Immature natural killer cell (primary cell): ENCODE data around the gene SPATA19. TPM values are rescaled to one million over a fixed set of nuclear protein-coding genes. Genes with fewer than 3 reads are reported as not detected.

ENCODE experiments used
- DNase-seq, 3 donors: peaks; one replicate each; pipeline ENCODE4 v3.0.0; 2022; ENCODE audit warnings: mixed read lengths in 1 of 3
- H3K27ac Mint-ChIP-seq, 6 donors: one replicate each; pipeline ENCODE4 v1.8.0; 2020; ENCODE audit warnings: mixed read lengths in 6 of 6, mild to moderate bottlenecking in 5 of 6, inconsistent platforms in 4 of 6, moderate library complexity in 3 of 6
- H3K27me3 Mint-ChIP-seq, 3 donors: one replicate each; pipeline ENCODE4 v1.8.0; 2020 to 2021; ENCODE audit warnings: low read depth in 3 of 3, mild to moderate bottlenecking in 3 of 3, mixed read lengths in 3 of 3, moderate library complexity in 3 of 3, inconsistent platforms in 1 of 3
- H3K36me3 Mint-ChIP-seq, 3 donors: one replicate each; pipeline ENCODE4 v1.8.0; 2020; ENCODE audit warnings: mixed read lengths in 3 of 3, inconsistent platforms in 2 of 3, mild to moderate bottlenecking in 2 of 3
- H3K4me1 Mint-ChIP-seq, 2 donors: one replicate each; pipeline ENCODE4 v1.8.0; 2020; ENCODE audit warnings: inconsistent platforms in 2 of 2, mild to moderate bottlenecking in 2 of 2, mixed read lengths in 2 of 2, moderate library complexity in 1 of 2
- H3K4me3 Mint-ChIP-seq, 5 donors: one replicate each; pipeline ENCODE4 v1.8.0; 2020; ENCODE audit warnings: mild to moderate bottlenecking in 5 of 5, mixed read lengths in 5 of 5, inconsistent platforms in 3 of 5, moderate library complexity in 3 of 5
- H3K9me3 Mint-ChIP-seq, 6 donors: one replicate each; pipeline ENCODE4 v1.8.0; 2020; ENCODE audit warnings: mild to moderate bottlenecking in 6 of 6, mixed read lengths in 6 of 6, inconsistent platforms in 4 of 6, moderate library complexity in 3 of 6
- polyA plus RNA-seq, 3 donors: library from polyadenylated mRNA; unstranded; fragments of 300-500 nt; fragmentation: Illumina TruSeq; gene quantifications; one replicate each; pipeline ENCODE4 v1.2.3, GENCODE V29; 2021

The SPATA19 gene
- polyA plus RNA-seq, 3 donors from 2014 or later, result not detected

DNA sequence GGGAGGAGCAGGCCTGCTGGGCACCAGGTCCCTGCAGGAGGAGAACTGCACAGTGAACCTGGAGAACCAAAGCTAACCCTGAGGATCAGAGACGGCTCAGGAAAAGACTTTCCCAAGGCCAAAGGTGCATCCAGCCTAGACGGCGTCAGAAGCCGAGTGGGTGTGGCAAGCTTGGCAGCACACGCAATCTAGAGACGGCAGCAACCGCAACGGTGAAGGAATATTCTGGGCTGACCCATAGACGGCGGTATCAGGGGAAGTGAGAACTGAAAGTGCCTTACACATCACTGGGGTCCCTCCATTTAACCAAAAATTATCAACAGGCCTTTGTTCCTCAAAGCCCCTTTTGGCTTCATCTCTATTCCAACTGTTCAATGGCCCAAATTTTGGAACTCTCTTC lies 26.2 kb downstream of the SPATA19 start:
- Mint-ChIP-seq H3K4me1 (no peaks in the 10 kb centered on the region), H3K36me3 (no peaks in the 10 kb centered on the region), H3K9me3 (no peaks in the 10 kb centered on the region), H3K27me3 (peaks cover 0 to 3% (median 0%) of the 10 kb centered on the region in 3 donors), H3K27ac (no peak overlapping the region), H3K4me3 (no peak overlapping the region)
- no peak for DNase-seq

- peaks cover 0 to 3% (median 3%) of the 10 kb centered on the region in 3 donors for H3K27me3 Mint-ChIP-seq
- no peak overlapping the region for H3K27ac Mint-ChIP-seq
- H3K36me3 Mint-ChIP-seq, result no peaks in the 10 kb centered on the region
- H3K9me3 Mint-ChIP-seq, result no peaks in the 10 kb centered on the region
- no peaks in the 10 kb centered on the region for H3K4me1 Mint-ChIP-seq
- H3K4me3 Mint-ChIP-seq, result no peak overlapping the region
- no peak for DNase-seq
These were observed 27.0 kb downstream of the SPATA19 start for GRCh38 chr11:133818302-133818701.

DNA sequence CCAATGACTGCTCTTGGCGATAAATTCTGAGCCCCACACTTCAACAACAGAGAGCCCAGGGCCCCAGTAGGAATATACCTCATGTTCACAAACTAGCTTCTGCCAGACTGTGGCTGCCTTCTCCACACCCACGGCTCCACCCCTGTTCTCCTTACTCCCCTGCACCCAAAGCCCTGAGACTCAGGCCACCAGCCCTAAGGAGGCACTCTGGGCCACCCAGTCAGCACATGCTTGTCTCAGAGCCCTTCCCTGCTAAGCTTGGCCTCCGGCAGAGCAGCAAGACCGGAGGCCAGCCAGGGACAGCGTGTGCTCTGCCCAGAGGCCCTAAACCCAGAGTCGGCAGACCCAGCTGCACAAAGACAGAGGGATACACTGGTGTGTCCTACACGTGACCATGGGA lies 27.9 kb downstream of the SPATA19 start:
- no peaks in the 10 kb centered on the region for H3K9me3 Mint-ChIP-seq
- DNase-seq, result no peak
- H3K27me3 Mint-ChIP-seq, result peaks cover 2 to 3% (median 3%) of the 10 kb centered on the region in 3 donors
- no peak overlapping the region for H3K4me3 Mint-ChIP-seq
- no peak overlapping the region for H3K27ac Mint-ChIP-seq
- no peaks in the 10 kb centered on the region for H3K4me1 Mint-ChIP-seq
- H3K36me3 Mint-ChIP-seq, result no peaks in the 10 kb centered on the region

- Mint-ChIP-seq H3K27me3 (peaks cover 3% of the 10 kb centered on the region in 3 donors), H3K4me3 (no peak overlapping the region), H3K9me3 (no peaks in the 10 kb centered on the region), H3K4me1 (no peaks in the 10 kb centered on the region), H3K27ac (no peak overlapping the region), H3K36me3 (no peaks in the 10 kb centered on the region)
- DNase-seq, result no peak
These were observed 29.0 kb downstream of the SPATA19 start for GRCh38 chr11:133816146-133816870.

DNA sequence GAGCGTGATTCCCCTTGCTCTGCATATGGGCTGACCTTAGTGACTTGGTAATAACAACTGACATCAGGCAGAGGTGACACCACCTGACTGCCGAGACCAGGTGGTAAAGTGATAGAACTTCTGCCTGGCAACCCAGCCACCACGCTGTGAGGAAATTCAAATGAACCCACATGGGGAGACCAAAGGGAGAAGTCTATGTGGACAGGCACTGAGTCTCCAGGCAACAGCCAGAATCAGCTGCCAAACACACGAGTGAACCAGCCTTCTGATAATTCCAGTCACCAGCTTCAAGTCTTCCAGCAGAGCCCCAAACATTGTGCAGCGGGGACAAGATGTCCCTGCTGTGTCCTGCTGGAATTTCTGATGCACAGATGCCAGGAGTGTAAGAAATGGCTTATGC lies 29.7 kb downstream of the SPATA19 start:
- H3K27me3 Mint-ChIP-seq, result peaks cover 2 to 3% (median 3%) of the 10 kb centered on the region in 3 donors
- no peak for DNase-seq
- H3K36me3 Mint-ChIP-seq, result no peaks in the 10 kb centered on the region
- H3K9me3 Mint-ChIP-seq, result no peaks in the 10 kb centered on the region
- H3K27ac Mint-ChIP-seq, result no peak overlapping the region
- H3K4me3 Mint-ChIP-seq, result no peak overlapping the region
- no peaks in the 10 kb centered on the region for H3K4me1 Mint-ChIP-seq

DNA sequence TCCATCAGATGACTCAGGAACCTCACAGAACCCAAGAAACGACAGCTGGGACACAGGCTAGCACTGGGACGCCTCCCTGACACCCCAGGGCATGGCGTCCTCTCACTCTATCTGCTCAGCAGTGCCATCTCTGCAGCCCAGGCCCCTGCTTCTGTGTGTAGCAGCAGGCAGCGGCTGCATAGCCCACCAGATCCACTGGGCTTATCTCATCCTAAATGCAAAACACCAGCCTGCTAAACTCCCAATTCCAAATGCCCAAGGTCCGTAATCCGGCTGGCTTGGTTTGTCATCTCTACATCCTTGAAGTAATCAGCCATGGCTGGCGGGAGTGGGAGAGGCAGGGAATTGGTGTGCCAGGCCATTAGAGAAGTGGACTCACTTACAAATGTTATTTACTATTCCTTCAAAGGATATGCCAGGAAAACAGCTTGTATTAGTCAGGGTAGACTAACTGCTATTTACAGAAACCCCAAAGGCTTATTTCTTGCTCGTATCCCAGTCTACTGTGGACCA lies 30.7 kb downstream of the SPATA19 start:
- no peaks in the 10 kb centered on the region for H3K4me1 Mint-ChIP-seq
- DNase-seq, result no peak

DNA sequence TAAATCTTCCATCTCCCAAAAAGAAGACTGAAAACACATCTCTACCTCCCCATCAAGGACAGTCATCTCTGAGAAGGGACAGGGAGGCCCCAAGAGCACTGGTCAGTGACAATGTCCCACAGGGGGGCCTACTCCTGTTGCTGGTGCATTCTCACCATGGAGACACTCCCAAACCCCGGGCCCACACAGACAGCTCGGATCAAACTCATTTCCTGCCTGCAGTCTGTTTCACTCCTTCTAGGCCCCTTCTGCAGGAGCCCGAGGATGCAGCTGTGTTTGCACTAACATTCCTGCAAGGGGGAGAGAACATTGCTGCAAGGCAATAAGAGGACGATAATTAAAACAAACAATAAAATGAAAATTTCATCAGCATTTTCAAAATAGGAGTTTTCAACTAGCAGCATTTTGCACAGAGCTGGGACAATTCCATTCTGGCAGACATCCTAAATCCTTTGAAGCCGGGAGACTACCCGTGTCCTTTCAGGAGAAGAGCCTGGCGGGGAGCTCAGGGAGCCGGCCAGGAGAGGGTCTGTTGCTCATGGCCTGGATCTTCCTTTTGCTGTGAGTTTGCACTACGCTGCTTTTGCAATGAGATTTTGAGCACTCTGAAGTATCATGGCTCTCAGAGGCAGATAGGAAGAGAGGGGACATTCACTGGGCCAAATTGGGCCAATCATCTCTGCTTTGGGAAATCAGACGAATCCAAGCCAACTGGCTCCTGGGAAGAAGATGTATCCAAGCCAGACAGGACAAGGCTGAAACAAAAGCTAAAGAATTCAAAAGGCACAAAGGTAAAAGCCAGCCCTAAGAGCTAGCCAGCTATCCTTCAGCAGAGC lies 33.2 kb downstream of the SPATA19 start:
- Mint-ChIP-seq H3K36me3 (no peaks in the 10 kb centered on the region), H3K9me3 (no peaks in the 10 kb centered on the region), H3K27me3 (peaks cover 0 to 8% (median 3%) of the 10 kb centered on the region in 3 donors), H3K4me1 (no peaks in the 10 kb centered on the region), H3K4me3 (no peak overlapping the region), H3K27ac (no peak overlapping the region)
- DNase-seq, result no peak

More for the DNA sequence above, 30.7 kb downstream of the SPATA19 start:
- H3K4me3 Mint-ChIP-seq, result no peak overlapping the region
- H3K27ac Mint-ChIP-seq, result no peak overlapping the region
- no peaks in the 10 kb centered on the region for H3K9me3 Mint-ChIP-seq
- H3K27me3 Mint-ChIP-seq, result peaks cover 2 to 3% (median 3%) of the 10 kb centered on the region in 3 donors
- no peaks in the 10 kb centered on the region for H3K36me3 Mint-ChIP-seq

- Mint-ChIP-seq H3K27me3 (peaks cover 2 to 13% (median 3%) of the 10 kb centered on the region in 3 donors), H3K27ac (no peak overlapping the region), H3K36me3 (no peaks in the 10 kb centered on the region), H3K4me1 (no peaks in the 10 kb centered on the region), H3K9me3 (no peaks in the 10 kb centered on the region), H3K4me3 (no peak overlapping the region)
- no peak for DNase-seq
These were observed 34.5 kb downstream of the SPATA19 start for GRCh38 chr11:133810766-133811165.

DNA sequence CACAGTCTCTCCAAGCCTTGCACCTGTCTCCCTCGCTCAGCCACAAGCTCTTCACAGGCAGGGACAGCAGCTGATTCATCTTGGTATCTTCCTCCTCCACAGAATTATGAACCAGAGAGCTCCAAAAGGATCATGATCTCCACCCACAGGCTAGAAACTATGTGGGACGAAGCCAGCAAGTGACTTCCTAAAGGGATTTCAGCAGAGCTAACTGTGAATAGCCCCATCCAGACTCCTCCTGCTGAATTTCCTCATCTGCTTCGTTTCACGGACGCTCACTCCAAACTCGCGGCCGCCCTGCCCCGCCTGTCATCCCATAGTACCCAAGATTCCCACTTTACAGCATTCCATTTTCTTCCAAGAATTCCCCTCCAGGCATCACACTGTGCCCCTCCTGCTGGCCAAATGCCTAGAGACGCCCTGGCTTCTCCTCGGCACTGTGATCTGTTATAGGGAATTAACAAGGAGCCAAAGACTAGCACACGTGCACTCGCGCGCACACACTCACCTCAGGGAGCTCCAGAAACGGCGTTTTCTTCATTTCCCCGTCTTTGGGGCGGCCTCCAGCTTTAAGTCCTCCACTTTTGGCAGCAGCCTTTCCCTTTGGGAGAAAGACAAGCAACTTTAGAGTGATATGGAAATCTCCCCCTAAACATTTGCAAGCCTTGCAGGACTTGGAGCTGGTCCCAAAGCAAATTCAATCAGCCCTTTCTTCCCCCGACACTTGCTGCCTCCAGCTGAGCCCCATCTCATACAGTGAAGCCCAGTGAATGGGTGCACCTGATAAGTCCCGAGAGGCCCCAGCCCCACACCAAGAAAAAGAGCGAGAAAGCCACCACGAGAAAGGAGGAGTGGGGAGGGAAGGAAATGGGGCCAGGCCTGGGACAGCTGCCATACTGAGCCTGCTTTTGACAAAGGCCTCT lies 35.5 kb downstream of the SPATA19 start:
- no peaks in the 10 kb centered on the region for H3K4me1 Mint-ChIP-seq
- no peak for DNase-seq
- no peak overlapping the region for H3K4me3 Mint-ChIP-seq
- H3K27ac Mint-ChIP-seq, result no peak overlapping the region
- no peaks in the 10 kb centered on the region for H3K9me3 Mint-ChIP-seq
- H3K36me3 Mint-ChIP-seq, result no peaks in the 10 kb centered on the region
- H3K27me3 Mint-ChIP-seq, result peaks cover 2 to 16% (median 3%) of the 10 kb centered on the region in 3 donors

GRCh38 chr11:133808393-133809140 lies 36.7 kb downstream of the SPATA19 start:
- H3K9me3 Mint-ChIP-seq, result no peaks in the 10 kb centered on the region
- peaks cover 2 to 13% (median 3%) of the 10 kb centered on the region in 3 donors for H3K27me3 Mint-ChIP-seq
- no peaks in the 10 kb centered on the region for H3K36me3 Mint-ChIP-seq
- H3K4me1 Mint-ChIP-seq, result no peaks in the 10 kb centered on the region
- no peak for DNase-seq
- no peak overlapping the region for H3K27ac Mint-ChIP-seq
- H3K4me3 Mint-ChIP-seq, result no peak overlapping the region

- Mint-ChIP-seq H3K4me1 (no peaks in the 10 kb centered on the region), H3K27ac (no peak overlapping the region), H3K36me3 (no peaks in the 10 kb centered on the region), H3K27me3 (peaks cover 0 to 9% (median 2%) of the 10 kb centered on the region in 3 donors), H3K9me3 (no peaks in the 10 kb centered on the region), H3K4me3 (no peak overlapping the region)
- no peak for DNase-seq
These were observed 42.3 kb downstream of the SPATA19 start for GRCh38 chr11:133803026-133803425.

DNA sequence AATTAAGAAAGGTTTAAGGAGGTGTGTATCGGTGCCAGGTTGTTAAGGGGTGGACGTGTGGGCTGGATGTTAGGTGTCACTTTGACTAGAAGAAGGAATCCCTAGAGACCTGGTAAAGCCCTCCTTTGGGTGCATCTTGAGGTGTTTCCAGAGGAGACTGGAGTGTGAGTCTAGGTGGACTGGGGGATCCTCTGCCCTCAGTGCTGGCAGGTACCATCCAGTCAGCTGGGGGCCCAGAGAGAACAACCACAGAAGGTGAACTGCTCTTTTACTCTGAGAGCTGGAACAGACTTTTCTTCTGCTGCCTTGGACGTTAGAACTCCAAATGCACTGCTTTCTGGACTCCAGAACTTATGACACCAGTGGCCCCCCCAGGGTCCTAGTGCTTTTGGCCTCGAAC lies 44.0 kb downstream of the SPATA19 start:
- H3K36me3 Mint-ChIP-seq, result no peaks in the 10 kb centered on the region
- H3K4me1 Mint-ChIP-seq, result no peaks in the 10 kb centered on the region
- peaks cover 0 to 8% (median 0%) of the 10 kb centered on the region in 3 donors for H3K27me3 Mint-ChIP-seq
- no peaks in the 10 kb centered on the region for H3K9me3 Mint-ChIP-seq
- no peak for DNase-seq
- H3K27ac Mint-ChIP-seq, result no peak overlapping the region
- H3K4me3 Mint-ChIP-seq, result no peak overlapping the region

GRCh38 chr11:133800666-133801065 lies 44.6 kb downstream of the SPATA19 start:
- Mint-ChIP-seq H3K27me3 (peaks cover 0 to 1% (median 0%) of the 10 kb centered on the region in 3 donors), H3K4me3 (no peak overlapping the region), H3K4me1 (no peaks in the 10 kb centered on the region), H3K27ac (no peak overlapping the region), H3K36me3 (no peaks in the 10 kb centered on the region), H3K9me3 (peaks cover 0 to 1% (median 0%) of the 10 kb centered on the region in 6 donors)
- DNase-seq, result no peak
